ENCODE data around the gene SFR1.

DNA sequence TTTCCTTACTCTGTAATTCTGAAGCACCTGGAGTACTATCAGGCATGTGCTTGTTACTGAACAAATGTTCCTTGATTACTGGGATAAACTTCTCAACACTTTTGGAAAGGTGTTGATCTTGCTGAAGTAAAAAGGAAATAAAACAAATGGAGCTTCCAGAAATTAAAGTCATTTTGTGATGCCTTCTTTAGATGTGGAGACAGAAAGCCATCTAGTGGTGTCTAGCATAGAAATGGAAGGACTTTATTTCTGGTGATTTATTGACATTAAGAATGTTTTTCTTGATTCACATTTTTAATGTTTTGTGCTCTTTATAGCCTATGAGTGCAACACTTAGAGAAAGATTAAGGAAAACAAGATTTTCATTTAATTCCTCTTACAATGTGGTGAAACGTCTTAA lies 1.4 kb downstream of the SFR1 start:
- TF ChIP-seq, protein P1, sequence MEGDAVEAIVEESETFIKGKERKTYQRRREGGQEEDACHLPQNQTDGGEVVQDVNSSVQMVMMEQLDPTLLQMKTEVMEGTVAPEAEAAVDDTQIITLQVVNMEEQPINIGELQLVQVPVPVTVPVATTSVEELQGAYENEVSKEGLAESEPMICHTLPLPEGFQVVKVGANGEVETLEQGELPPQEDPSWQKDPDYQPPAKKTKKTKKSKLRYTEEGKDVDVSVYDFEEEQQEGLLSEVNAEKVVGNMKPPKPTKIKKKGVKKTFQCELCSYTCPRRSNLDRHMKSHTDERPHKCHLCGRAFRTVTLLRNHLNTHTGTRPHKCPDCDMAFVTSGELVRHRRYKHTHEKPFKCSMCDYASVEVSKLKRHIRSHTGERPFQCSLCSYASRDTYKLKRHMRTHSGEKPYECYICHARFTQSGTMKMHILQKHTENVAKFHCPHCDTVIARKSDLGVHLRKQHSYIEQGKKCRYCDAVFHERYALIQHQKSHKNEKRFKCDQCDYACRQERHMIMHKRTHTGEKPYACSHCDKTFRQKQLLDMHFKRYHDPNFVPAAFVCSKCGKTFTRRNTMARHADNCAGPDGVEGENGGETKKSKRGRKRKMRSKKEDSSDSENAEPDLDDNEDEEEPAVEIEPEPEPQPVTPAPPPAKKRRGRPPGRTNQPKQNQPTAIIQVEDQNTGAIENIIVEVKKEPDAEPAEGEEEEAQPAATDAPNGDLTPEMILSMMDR (IDR thresholded peaks at IDR 0.05) = peak in 3 of 6 experiments; percentile 7 to 34 (median 9)
- TF ChIP-seq POLR2A (IDR thresholded peaks at IDR 0.05) = no peak
